GM18526 (cell line): ENCODE data around the gene HS3ST2.

ENCODE experiments used
- POLR2A ChIP-seq: IDR thresholded peaks from 3 replicates; pipeline ENCODE4 v1.6.1; 2011; ENCODE audit not compliant: insufficient read length; ENCODE audit errors: extremely low read depth

Gene HS3ST2

DNA sequence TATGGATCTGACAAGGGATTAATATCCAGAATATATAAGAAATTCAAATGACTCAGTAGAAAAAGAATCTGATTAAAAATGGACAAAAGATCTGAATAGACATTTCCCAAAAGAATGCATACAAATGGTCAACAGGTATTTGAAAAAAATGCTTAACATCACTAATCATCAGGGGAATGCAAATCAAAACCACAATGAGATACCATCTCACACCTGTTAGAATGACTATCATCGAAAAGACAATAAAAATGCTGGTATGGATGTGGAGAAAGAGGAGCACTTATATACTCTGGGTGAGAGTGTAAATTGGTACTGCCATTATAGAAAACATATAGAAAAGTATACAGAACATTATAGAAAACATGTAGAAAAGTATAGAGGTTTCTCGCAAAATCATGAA, 16.4 kb upstream of the HS3ST2 start:
- no peak for TF ChIP-seq POLR2A

DNA sequence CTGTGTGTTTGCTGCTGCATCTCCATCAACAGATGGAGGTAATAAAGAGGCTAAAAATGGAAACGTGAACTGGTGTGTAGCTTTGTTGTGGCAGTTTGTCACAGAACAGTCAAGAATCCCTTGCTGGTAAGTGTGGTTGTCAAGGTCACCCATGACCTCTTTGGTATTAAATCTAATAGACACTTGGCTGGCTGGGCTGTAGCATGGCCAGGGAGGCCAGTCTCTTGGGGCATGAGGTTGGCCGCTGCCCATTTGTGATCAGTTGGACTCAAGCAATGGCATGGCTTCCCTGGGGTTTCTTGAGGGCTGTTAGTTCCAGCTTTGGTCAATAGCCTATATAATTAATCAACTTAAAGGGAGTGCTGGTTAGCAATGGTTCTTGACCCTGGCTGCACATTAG, 14.8 kb upstream of the HS3ST2 start:
- TF ChIP-seq POLR2A = no peak

DNA sequence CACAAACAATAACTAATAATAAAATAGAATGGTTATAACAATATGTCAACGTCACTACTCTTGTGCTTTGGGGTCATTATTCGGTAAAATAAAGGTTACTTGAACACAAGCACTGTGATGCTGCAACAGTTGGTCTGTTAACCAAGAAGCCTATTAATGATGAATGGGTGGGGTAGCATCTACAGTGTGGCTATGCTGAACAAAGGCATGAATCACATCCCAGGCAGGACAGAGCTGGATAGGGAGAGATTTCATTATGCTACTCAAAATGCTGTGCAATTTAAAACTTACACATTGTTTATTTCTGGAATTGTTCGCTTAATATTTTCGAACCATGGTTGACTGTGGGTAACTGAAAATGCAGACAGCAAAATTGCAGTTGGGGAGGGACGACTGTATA, 9.1 kb upstream of the HS3ST2 start:
- TF ChIP-seq POLR2A = no peak

DNA sequence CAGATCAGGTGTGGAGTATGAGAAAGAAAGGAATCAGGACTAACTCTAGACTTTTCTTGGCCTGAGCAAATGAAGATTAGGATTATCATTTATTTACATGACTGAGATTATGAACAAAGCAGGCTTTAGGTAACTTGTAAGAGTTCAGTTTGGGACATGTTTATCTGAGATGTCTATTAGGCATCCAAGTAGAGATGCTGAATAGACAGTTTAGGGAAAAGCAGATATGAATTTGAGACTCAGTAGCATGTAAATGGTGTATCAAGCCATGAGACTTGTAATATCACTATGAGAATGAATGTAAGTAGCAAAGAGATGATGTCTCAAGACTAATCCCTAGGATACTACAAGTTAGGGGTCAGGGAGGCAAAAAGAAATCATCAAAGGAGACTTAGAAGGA, 8.6 kb upstream of the HS3ST2 start:
- TF ChIP-seq POLR2A = no peak

DNA sequence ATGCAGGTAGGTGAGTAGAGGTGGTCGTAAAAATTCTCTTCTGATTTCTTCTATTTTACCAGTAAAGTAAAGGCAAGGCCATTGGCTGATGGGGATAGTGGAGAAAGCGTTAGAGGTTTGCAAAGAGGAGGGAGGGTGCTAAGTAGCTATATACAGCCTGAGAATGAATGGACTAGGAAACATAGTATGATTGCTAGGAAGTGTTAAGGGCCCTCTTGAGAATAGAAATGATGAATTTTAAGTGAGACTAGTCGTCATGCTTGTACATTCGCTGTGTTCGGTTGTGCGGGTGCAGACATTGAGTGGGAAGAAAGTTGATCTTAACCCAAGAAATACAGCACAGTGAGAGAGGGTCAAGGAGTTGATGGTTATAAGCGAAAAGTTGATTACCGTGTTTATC, 7.2 kb upstream of the HS3ST2 start:
- TF ChIP-seq POLR2A = no peak

DNA sequence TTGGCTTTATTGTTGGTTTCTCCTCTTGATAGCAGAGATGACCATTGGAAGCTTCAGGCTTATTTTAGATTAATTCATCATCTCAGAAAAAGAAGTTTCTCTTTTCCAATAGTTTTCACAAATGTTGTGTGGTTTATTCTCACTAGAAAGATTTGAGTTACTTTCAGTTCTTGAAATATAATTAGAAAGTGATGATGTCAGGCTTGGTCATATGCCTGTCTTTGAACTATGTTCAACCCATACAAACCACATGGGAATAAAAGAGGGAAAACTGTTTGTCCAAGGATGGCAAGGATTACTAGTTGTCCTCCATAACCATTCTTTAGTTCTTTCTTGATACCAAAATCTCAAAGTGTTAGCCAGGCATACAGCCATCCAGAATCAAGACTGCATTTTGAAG, 3.7 kb upstream of the HS3ST2 start:
- no peak for TF ChIP-seq POLR2A

DNA sequence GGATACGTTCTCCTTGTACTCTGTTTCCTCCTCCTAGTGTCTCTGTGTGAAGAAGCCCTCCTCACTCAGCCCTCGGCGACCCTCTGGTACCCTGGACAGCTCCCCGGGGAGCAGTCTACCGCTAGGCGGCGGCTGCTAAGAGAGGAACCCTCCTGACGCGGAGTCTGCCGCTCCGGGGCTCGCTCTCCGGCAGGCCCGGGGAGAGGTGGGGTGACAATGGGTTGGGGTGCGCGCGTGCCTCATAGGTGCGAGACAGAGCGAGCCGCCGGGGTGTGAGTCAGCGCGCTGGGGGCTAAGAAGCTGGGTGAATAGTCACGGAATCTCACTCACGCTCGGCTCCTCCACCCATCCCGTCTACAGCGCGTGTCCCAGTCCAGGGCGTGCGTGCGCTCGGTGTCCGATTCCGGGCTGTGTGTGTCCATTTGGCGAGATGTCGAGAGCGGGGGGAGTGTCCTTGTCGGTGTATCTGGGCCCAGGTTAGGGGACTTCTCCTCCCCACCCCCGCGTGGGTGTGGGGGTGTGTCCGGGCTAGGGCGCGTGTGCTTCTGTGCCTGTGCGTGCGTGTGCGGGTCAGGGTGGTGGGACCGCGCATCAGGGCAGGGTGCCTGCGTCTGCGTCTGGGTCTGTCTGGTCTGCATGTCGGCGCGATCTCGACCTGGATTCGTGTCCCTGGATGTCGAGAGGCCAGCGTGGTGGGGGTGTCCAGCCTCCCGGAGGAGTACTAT, 577 bp upstream of the HS3ST2 start:
- no peak for TF ChIP-seq POLR2A

DNA sequence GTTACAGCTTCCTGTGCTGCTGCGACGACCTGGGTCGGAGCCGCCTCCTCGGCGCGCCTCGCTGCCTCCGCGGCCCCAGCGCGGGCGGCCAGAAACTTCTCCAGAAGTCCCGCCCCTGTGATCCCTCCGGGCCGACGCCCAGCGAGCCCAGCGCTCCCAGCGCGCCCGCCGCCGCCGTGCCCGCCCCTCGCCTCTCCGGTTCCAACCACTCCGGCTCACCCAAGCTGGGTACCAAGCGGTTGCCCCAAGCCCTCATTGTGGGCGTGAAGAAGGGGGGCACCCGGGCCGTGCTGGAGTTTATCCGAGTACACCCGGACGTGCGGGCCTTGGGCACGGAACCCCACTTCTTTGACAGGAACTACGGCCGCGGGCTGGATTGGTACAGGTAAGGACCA, 746 bp downstream of the HS3ST2 start:
- no peak for TF ChIP-seq POLR2A

DNA sequence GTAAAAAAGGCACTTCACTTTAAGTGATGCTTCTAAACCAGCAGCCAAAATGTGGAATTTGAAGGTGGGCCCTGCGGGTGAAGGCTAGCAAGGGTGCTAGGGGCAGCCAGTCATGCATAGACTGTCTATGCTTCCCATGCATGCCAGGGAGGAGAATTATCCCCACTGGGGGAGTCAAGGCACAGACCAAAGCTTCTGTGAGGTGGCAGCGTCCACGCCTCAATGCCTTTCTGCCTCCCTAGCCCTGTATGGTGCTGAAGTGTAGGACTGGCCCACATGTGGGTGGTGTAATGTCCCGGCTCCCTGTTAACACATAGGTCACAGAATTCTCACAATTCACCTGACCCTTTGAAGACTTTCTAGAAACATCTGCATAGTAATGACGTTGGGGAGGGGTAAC, 1.9 kb downstream of the HS3ST2 start:
- TF ChIP-seq POLR2A = no peak

DNA sequence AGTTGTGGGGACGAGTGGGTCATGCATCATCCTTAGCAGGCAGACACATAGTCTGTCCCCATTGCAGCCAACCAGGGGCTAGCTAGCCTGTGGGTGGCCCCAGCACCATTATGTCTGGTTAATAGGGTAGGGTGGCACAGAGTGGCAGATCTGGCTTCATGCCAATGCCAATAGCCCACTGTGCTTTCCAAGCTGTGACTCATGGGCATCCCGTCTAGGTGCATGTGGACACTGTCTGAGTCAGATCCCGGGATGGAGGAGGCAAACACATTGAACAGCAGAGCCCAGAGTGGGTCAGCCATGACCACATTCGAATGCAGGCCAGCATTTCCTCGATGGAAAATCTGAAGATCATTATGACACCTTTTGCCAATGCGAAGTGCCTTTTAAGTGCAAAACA, 2.5 kb downstream of the HS3ST2 start:
- TF ChIP-seq POLR2A = no peak

DNA sequence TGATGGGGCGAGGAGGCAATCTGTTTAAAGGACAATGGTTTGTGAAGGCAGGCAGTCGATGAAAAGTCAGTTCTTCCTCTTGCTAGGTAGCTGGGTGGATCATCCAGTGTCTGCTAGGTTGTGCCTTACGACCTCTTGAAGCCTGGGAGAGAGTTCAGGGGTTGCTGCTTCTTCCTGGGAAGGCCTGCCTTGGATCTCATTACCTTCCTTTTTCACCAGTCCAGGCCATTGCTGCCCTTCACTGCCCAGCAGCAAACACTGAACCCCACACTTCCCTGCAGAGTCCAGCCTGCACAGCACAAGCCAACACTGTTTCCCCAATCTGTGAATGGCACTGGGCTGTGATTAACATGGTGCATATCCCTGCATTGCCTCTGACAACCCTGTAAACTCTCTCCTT, 24.7 kb downstream of the HS3ST2 start:
- no peak for TF ChIP-seq POLR2A

DNA sequence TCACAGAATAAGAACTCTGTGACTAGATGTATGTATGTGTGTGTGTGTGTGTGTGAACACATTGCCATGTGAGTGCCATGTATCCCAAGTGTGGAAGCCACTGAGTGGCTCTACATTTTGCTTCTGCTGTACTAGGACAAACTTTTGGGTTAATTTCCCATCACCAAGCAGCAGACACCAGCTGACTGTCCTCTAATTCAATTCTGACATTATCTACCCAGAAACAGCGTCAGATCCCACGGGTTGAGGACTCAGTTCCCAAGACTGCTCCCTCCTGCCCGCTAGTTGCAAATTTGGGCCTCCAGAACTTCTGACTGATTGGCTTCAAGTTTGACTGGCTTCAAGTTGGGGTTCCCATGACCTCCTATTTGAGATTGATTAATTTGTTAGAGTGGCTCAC, 29.2 kb downstream of the HS3ST2 start:
- no peak for TF ChIP-seq POLR2A

DNA sequence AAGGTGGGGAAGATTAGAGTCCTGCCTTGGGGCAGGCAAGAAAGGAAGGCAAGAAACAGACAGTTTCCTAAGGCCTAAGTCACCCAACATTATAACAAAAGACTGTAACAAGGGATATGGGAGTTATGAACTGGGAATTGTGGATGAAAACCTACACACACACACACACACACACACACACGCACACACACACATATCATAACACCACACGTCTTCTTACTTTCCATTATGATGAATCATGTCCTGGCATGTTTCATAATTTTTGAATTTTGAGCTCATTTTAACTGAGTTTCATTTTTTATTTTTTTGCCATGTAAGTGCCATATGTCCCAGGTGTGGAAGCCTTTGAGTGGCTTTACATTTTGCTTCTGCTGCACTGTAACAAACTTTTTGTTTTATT, 29.9 kb downstream of the HS3ST2 start:
- no peak for TF ChIP-seq POLR2A

DNA sequence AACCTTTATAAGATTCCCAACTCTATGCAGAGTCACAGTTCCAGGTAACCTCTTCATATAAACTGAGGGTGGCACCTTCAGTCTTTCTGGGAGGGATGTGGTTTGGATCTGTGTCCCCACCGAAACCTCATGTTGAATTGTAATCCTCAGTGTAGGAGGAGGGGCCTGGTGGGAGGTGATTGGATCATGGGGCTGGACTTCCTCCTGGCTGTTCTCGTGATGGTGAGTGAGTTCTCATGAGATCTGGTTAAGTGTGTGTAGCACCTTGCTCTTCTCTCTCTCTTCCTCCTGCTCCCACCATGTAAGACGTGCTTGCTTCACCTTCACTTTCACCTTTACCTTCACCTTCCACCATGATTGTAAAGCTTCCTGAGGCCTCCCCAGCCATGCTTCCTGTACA, 30.5 kb downstream of the HS3ST2 start:
- no peak for TF ChIP-seq POLR2A

DNA sequence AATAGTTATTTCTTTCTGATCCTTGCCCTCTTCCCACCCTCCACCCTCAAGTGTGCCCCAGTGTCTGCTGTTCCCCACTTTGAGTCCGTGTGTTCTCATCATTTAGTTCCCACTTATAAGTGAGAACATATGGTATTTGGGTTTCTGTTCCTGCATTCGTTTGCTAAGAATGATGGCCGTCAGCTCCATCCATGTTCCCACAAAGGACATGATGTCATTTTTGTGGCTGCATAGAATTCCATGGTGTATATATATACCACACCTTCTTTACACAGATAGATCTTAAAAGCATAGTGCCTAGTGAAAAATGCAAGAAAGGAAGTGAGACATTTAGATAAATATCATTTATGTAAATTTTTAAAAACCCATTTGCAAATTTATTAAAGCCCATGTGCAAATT, 33.1 kb downstream of the HS3ST2 start:
- TF ChIP-seq POLR2A = no peak

DNA sequence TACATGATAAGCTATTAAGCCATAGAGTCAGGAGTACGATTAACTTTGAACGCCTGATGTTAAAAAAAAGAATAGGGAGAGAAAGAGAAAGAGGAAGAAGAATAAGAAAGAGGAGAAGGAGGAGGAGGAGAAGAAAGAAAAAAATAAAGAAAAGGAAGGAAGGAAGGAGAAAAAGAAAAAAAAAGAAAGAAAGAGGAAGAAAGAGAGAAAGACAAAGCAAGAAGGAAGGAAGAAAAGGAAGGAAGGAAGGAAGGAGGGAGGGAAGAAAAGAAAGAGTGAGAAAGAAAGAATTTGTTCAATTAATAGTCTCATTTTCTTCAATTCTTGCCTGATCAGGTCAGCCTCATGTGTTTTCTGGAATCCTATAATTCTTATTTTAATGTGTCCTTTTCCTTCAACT, 33.7 kb downstream of the HS3ST2 start:
- no peak for TF ChIP-seq POLR2A

DNA sequence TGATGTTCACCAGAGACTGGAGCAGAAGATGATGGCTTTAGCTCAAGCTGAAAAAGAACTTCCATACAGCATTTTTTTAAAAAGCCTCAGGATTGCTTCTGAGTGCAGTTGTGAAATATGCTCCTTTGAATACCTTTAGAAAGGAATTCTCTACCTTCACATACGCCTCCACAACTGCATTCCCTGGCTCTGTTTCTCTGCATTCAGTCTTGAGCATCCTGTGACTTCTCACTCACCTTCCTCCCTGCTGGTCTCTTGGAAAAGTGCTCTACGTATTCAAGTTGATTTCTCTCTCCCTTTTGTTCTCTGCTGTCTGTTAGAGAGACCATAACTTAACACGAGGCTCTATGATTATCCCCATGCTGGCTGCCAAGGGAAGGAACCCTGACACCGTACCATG, 34.5 kb downstream of the HS3ST2 start:
- no peak for TF ChIP-seq POLR2A
